Stomach (tissue), 19 donors: ENCODE measurements around the gene GOLT1A. TPM values are rescaled to one million over a fixed set of nuclear protein-coding genes. Genes with fewer than 3 reads are reported as not detected.

ENCODE experiments used
- DNase-seq, 2 donors: peaks; one replicate each; pipeline versions ENCODE4 v3.0.0 to v3.0.0-alpha.2; 2013 to 2019
- H3K27ac ChIP-seq, 5 donors: fragments of 200-600 bp in 4 of 5; sonication (generic) in 4 of 5; one replicate each; pipeline ENCODE4 v1.5.1; 2013 to 2019; ENCODE audit warnings: mild to moderate bottlenecking in 1 of 5, moderate library complexity in 1 of 5
- H3K27me3 ChIP-seq, 3 donors: fragments of 200-600 bp; sonication (generic); one replicate each; pipeline ENCODE4 v1.5.1; 2017 to 2019; ENCODE audit warnings: mixed run types in 1 of 3
- H3K36me3 ChIP-seq, 4 donors: fragments of 200-600 bp; sonication (generic); 1 replicate in 3 of 4; 2 replicates in 1 of 4; pipeline ENCODE4 v1.5.1; 2016 to 2019
- H3K4me1 ChIP-seq, 4 donors: fragments of 200-600 bp; sonication (generic); one replicate each; pipeline ENCODE4 v1.5.1; 2016 to 2019
- H3K4me3 ChIP-seq, 4 donors: fragments of 200-600 bp; sonication (generic) in 3 of 4; one replicate each; pipeline ENCODE4 v1.5.1; 2016 to 2019; ENCODE audit warnings: mild to moderate bottlenecking in 1 of 4
- H3K9me3 ChIP-seq, 4 donors: fragments of 200-600 bp; sonication (generic); one replicate each; pipeline ENCODE4 v1.5.1; 2016 to 2019
- EP300 ChIP-seq: sonication (generic); formaldehyde crosslinking; IDR thresholded peaks from one replicate; pipeline ENCODE4 v1.6.1; 2017; ENCODE audit warnings: antibody characterized with exemption
- POLR2A ChIP-seq, 4 donors: fragments of 450-650 bp; IDR thresholded peaks; one replicate each; pipeline ENCODE4 v1.6.1; 2016; ENCODE audit warnings: antibody characterized with exemption in 4 of 4, control low read depth in 2 of 4, mild to moderate bottlenecking in 1 of 4, moderate library complexity in 1 of 4
- POLR2AphosphoS5 ChIP-seq, 3 donors: sonication (generic); formaldehyde crosslinking; IDR thresholded peaks; one replicate each; pipeline ENCODE4 v1.6.1; 2016; ENCODE audit warnings: antibody characterized with exemption in 3 of 3
- WGBS, 5 donors: extraction: QIAGEN DNeasy Blood & Tissue Kit in 3 of 5; methylation state at CpG; one replicate each; pipeline versions ENCODE4 v1.1.5 to v1.1.7; 2013 to 2018; 5-methylcytosine and 5-hydroxymethylcytosine counted together
- intact Hi-C: fragments of 100-400 bp; cut with DNase I; formaldehyde crosslinking; loops from one replicate; pipeline ENCODE4 v1.15.1; 2023; ENCODE audit warnings: low total_unique reads
- long read RNA-seq, 10 donors: transcript quantifications; one replicate each; lab custom pipeline, GENCODE V29; 2026
- polyA plus RNA-seq, 3 donors: library from polyadenylated mRNA; stranded (reverse); fragments of 200-250 nt; gene quantifications; one replicate each; pipeline ENCODE4 v1.2.3, GENCODE V29; 2013
- total RNA-seq, 5 donors: library from RNA; depleted of rRNA; stranded (reverse); fragments of >200 nt; gene quantifications; one replicate each; pipeline versions ENCODE4 v1.1.0 to v1.2.3, GENCODE V29; 2014 to 2016
- TF ChIP-seq, protein P1 (sequence below), 7 experiments: fragments of 450-650 bp in 4 of 7; fragments of 200-600 bp in 3 of 7; sonication (generic) in 3 of 7; IDR thresholded peaks; one replicate each; pipeline ENCODE4 v1.5.1; 2016 to 2019; ENCODE audit warnings: antibody characterized with exemption in 7 of 7, control low read depth in 2 of 7, mild to moderate bottlenecking in 1 of 7
- donor health status: healthy with polysubstance abuse.
- donor health status: Bipolar disorder and iron deficiency.
- donor health status: healthy.

Gene GOLT1A, protein sequence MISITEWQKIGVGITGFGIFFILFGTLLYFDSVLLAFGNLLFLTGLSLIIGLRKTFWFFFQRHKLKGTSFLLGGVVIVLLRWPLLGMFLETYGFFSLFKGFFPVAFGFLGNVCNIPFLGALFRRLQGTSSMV
- total RNA-seq (1 to 10 TPM in 3 of 5 donors, not detected in 2; 1.8 to 7.1 (median 5.9) TPM), polyA plus RNA-seq (10 to 100 TPM in 1 of 3 donors, 1 to 10 TPM in 2; 6.6 to 16.6 (median 7.6) TPM)
- long read RNA-seq, donor 1, partial matches to known transcripts: 0 of 1 reads
- long read RNA-seq, donor 1, other reads (novel, unspliced or antisense): 0 of 1 reads
- long read RNA-seq, donor 2, transcript GOLT1A-201 (5 exons, 883 nt): major isoform, 5 of 5 reads
- long read RNA-seq, donor 2, partial matches to known transcripts: 0 of 5 reads
- long read RNA-seq, donor 2, other reads (novel, unspliced or antisense): 0 of 5 reads
- long read RNA-seq, donor 3, partial matches to known transcripts: 0 of 4 reads
- long read RNA-seq, donor 3, other reads (novel, unspliced or antisense): 0 of 4 reads
- long read RNA-seq, donor 4: 0 reads
- long read RNA-seq, donor 5, partial matches to known transcripts: 0 of 1 reads
- long read RNA-seq, donor 5, other reads (novel, unspliced or antisense): 0 of 1 reads
- long read RNA-seq, donor 6: 0 reads
- long read RNA-seq, donor 7, transcript GOLT1A-201 (5 exons, 883 nt): major isoform, 5 of 5 reads
- long read RNA-seq, donor 7, partial matches to known transcripts: 0 of 5 reads
- long read RNA-seq, donor 7, other reads (novel, unspliced or antisense): 0 of 5 reads
- long read RNA-seq, donor 8, partial matches to known transcripts: 0 of 4 reads
- long read RNA-seq, donor 8, other reads (novel, unspliced or antisense): 0 of 4 reads
- long read RNA-seq, donor 9, partial matches to known transcripts: 0 of 3 reads
- long read RNA-seq, donor 9, other reads (novel, unspliced or antisense): 0 of 3 reads
- long read RNA-seq, donor 10, partial matches to known transcripts: 0 of 4 reads
- long read RNA-seq, donor 10, other reads (novel, unspliced or antisense): 0 of 4 reads

DNA sequence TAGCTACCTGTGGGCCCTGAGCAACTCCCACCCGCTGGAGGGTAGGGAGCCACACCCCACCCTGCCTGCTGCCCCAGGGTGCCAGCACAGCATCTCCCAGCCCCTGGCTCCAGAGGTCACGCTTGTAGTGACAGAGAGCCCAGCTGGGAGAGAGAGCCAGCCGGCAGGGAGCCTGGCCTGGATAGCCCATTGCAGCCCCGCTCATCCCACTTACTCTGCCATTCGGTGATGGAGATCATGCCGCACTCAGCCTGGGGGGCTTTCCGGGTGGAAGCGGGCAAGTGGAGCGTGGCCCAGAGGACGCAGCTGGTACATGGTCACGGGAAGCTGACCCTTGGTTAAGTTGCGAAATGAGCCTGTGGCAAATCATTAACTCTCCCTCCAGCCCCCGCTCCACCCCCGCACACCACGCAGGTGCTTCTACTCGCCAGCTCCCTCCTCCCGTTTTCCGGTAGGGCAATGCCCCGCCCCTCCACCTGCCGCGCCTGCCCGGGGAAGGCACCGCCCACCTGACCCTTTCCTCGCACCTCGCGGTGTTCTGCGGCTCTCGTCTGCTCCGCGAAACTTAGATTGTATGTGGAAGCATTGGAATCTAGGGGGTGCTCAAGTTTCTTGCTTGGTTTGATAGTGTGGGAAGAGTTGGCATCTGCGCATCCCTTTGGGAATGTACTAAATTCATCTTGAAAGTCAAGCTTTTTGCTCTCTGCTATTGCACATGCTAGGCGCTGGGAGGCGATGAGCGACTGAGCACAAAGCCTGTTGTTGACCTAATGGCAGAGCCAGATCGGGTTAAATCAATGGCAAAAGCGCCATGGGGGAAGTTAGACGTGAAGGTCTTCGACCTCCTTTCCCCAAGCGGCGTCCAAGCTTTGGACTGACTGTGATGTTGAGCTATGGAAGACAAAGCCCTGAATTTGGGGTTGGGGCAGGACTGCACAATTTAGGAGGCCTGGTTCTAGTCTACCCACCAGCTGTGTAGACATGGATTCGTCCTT is at the start of gene GOLT1A:
Gene GOLT1A (minus strand): TSS at position 321 of the 995 bp plus-strand sequence. CDS start 82 bp downstream, at position 239.
- Histone ChIP-seq H3K27ac (peak within 1 kb of the TSS; percentile 16 to 66 (median 47)), H3K4me3 (peak within 1 kb of the TSS; percentile 7 to 36 (median 24)), H3K27me3 (peaks cover 0 to 11% (median 0%) of the 10 kb centered on the region in 3 donors), H3K36me3 (no peaks in the 10 kb centered on the region), H3K4me1 (peaks cover 9 to 15% (median 14%) of the 10 kb centered on the region in 4 donors), H3K9me3 (no peaks in the 10 kb centered on the region)
- TF ChIP-seq, protein P1, sequence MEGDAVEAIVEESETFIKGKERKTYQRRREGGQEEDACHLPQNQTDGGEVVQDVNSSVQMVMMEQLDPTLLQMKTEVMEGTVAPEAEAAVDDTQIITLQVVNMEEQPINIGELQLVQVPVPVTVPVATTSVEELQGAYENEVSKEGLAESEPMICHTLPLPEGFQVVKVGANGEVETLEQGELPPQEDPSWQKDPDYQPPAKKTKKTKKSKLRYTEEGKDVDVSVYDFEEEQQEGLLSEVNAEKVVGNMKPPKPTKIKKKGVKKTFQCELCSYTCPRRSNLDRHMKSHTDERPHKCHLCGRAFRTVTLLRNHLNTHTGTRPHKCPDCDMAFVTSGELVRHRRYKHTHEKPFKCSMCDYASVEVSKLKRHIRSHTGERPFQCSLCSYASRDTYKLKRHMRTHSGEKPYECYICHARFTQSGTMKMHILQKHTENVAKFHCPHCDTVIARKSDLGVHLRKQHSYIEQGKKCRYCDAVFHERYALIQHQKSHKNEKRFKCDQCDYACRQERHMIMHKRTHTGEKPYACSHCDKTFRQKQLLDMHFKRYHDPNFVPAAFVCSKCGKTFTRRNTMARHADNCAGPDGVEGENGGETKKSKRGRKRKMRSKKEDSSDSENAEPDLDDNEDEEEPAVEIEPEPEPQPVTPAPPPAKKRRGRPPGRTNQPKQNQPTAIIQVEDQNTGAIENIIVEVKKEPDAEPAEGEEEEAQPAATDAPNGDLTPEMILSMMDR (IDR thresholded peaks at IDR 0.05): peak in 5 of 7 experiments; percentile 35 to 53 (median 51)
- TF ChIP-seq POLR2A (IDR thresholded peaks at IDR 0.05): no peak
- TF ChIP-seq POLR2AphosphoS5 (IDR thresholded peaks at IDR 0.05): peak in 2 of 3 donors; percentile 13 to 71
- TF ChIP-seq EP300: no peak
- DNase-seq: peak; percentile 91 to 95
- 13 to 18% (median 14%) methylated on average over 31 to 41 of the region's 41 CpGs for WGBS, 5 donors
- intact Hi-C loops: loop anchor here (5.0 kb wide), 1 partner anchor 148 kb away; no protein-coding TSS in a partner anchor

DNA sequence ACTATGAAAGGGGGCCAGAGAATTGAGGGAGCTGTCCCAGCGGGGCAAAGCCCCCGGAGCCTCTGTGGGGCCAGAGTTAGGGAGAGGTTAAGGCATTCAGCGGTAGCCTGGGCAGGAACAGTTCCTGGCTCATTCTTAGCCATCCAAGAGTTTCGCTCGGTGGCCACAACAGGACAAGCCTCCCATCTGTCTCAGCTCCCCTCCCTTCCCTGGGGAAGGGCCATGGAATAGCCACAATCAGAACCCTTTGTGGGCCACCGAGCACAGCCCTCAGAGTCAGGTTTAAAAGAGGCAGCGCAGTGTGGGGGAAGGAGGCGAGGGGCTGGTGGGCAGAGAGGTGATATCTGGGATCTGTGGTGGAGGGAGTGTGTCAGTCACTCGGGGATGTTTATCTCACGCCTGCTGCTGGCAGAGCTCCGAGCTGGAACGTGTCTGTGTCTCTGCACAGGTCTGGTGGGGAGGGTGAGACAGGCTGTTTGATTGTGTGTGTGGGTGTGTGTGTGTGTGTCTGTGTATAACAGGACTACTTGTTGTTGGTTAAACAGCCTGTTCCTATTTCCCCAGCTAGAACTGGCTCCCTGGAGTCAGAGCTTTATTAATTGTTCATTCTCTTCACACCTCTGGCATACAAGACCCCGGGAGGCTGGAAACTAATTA is 49.6 kb upstream of the GOLT1A start:
- Histone ChIP-seq H3K9me3 (no peaks in the 10 kb centered on the region), H3K36me3 (peaks cover 14 to 81% (median 49%) of the 10 kb centered on the region in 4 donors), H3K27ac (peak overlapping the region in 4 of 5 donors; percentile 43 to 68 (median 51)), H3K4me1 (peaks cover 73 to 98% (median 93%) of the 10 kb centered on the region in 4 donors), H3K27me3 (no peaks in the 10 kb centered on the region), H3K4me3 (no peak overlapping the region)
- WGBS, 5 donors: 37 to 43% (median 41%) methylated on average over 13 of the region's 13 CpGs
- DNase-seq: peak; percentile 48 to 64
- TF ChIP-seq POLR2AphosphoS5 (IDR thresholded peaks at IDR 0.05) (no peak), EP300 (no peak), POLR2A (IDR thresholded peaks at IDR 0.05) (no peak)
- TF ChIP-seq, protein P1 (IDR thresholded peaks at IDR 0.05): no peak
- intact Hi-C loops: no loop called here

DNA sequence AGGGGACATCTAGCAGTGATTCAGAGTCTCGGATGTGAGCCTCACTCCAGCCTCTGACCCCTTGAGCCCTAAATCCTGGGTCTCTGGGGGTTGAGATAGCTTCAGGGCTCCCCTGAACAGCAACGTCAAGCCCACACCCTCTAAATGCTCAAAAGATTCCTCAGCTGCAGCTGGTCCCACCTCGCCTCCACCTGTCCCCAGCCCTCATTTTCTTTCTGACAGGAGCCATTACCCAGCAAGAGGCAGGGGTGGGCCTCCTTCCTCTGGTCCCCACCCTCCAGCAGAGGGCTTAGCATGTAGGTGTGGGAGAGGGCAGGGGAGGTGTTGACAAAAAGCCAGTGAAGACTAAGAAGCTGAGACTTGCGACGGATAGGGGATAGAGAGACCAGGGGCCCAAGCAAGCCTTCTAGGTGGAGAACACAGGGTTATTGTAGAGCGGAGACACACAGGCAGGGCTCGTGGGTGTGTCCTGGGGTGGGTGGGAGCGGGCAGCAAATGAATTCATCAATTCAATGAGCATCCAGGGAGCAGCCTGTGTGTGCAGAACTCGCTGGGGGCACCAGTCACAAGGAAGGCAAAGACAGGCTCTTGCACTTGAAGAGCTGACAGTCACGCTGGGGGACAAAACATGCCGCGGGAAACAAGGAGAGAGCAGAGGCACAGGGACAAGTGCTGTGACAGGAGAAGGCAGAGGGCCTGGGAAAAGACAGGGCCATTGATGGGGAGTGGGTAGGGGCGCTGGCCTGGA is 48.9 kb upstream of the GOLT1A start:
- TF ChIP-seq EP300 (no peak), POLR2AphosphoS5 (IDR thresholded peaks at IDR 0.05) (no peak), POLR2A (IDR thresholded peaks at IDR 0.05) (no peak)
- TF ChIP-seq, protein P1 (IDR thresholded peaks at IDR 0.05): no peak
- Histone ChIP-seq H3K27ac (peak overlapping the region in 4 of 5 donors; percentile 43 to 68 (median 54)), H3K9me3 (no peaks in the 10 kb centered on the region), H3K36me3 (peaks cover 14 to 80% (median 54%) of the 10 kb centered on the region in 4 donors), H3K4me1 (peaks cover 69 to 93% (median 86%) of the 10 kb centered on the region in 4 donors), H3K27me3 (no peaks in the 10 kb centered on the region), H3K4me3 (no peak overlapping the region)
- intact Hi-C loops: no loop called here
- WGBS, 5 donors: 61 to 76% (median 70%) methylated on average over 11 to 13 of the region's 13 CpGs
- no peak for DNase-seq
